Inflammatory macrophage treated with lipopolysaccharide for 4 hours (primary cell): Measurements from ENCODE around the gene MRPL51.

Experiments used
- DNase-seq: peaks from one replicate; pipeline ENCODE4 v3.0.0-alpha.2; 2020

MRPL51 gene

DNA sequence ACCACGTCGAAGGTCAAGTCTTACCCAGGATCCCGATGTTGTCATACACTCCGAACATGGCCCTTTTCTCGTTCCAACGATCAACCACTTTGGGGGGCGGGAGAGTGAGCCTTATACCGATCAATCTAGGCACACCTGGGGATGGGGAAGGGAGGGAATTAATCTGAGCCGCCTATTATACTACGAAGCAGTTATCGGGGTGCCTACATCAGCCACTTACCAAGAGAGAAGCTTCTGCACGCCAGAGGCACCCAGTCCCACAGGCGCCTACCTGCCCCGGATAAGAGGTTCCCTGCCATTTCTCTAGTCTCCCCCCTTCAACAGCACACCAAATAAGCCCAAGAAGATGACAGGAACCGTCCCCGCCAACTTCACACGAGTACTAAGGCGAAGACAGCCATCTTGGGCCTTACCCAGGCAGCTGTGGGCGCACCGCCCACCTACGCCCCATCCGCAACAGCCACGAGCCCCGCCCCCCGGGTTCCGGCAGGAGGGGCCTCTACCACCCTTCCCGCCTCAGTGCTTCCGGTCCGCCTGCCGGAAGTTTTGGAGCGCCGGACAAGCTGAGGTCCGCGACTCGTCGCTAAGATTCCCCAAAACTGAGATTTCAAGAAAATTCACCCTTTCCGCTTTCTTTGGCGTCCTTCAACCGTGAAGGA is at the start of gene MRPL51:
Gene MRPL51, minus strand, starts transcription at position 425 of the 659 bp plus-strand sequence. Its CDS starts 126 bp downstream, at position 299.
- DNase-seq = peak; percentile 97

GRCh38 chr12:6542209-6543009 is 49.3 kb upstream of the MRPL51 start:
- DNase-seq = peak; percentile 7

- no peak for DNase-seq
Measured at GRCh38 chr12:6541371-6542165, 48.5 kb upstream of the MRPL51 start.

- DNase-seq = peak; percentile 81
Measured at GRCh38 chr12:6540181-6540877, 47.3 kb upstream of the MRPL51 start.

DNA sequence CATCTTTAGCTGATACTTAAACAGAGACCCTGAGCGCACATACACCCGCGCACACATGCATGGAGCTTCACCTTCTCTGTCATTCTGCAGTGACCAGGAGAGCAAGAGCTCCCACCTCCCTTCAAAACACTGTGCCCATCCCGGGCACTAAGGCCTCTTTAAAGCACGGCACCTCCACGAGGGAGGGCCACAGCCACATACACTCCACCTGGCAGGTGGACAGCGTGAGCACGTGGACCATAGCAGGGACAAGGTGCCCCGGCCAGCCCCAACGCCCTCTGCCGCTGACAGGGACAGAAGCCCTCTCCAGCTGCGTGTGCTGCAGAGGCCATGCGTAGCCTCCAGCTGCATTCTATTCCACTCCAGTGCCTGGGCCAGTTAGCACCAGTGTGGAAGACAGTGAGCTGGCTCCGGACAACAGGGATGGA is 46.7 kb upstream of the MRPL51 start:
- DNase-seq = no peak

DNA sequence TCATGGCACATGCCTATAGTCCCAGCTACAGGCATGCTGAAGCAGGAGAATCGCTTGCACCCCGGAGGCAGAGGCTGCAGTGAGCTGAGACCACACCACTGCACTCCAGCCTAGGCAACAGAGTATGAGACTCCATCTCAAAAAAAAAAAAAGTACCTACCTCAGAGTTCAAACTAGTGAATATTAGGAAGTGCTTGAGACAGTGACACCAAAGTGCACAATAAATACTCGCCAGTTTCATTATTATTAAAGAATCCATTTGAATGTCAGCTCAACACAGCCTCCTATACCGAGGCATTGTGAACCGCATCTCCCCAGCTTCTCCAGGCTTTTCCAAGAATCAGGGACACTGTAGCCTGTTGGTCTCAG is 46.2 kb upstream of the MRPL51 start:
- no peak for DNase-seq

- no peak for DNase-seq
Measured at GRCh38 chr12:6538420-6539313, 45.6 kb upstream of the MRPL51 start.

DNA sequence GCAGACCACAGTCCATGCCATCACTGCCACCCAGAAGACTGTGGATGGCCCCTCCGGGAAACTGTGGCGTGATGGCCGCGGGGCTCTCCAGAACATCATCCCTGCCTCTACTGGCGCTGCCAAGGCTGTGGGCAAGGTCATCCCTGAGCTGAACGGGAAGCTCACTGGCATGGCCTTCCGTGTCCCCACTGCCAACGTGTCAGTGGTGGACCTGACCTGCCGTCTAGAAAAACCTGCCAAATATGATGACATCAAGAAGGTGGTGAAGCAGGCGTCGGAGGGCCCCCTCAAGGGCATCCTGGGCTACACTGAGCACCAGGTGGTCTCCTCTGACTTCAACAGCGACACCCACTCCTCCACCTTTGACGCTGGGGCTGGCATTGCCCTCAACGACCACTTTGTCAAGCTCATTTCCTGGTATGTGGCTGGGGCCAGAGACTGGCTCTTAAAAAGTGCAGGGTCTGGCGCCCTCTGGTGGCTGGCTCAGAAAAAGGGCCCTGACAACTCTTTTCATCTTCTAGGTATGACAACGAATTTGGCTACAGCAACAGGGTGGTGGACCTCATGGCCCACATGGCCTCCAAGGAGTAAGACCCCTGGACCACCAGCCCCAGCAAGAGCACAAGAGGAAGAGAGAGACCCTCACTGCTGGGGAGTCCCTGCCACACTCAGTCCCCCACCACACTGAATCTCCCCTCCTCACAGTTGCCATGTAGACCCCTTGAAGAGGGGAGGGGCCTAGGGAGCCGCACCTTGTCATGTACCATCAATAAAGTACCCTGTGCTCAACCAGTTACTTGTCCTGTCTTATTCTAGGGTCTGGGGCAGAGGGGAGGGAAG is 44.7 kb upstream of the MRPL51 start:
- peak; percentile 75 for DNase-seq

DNA sequence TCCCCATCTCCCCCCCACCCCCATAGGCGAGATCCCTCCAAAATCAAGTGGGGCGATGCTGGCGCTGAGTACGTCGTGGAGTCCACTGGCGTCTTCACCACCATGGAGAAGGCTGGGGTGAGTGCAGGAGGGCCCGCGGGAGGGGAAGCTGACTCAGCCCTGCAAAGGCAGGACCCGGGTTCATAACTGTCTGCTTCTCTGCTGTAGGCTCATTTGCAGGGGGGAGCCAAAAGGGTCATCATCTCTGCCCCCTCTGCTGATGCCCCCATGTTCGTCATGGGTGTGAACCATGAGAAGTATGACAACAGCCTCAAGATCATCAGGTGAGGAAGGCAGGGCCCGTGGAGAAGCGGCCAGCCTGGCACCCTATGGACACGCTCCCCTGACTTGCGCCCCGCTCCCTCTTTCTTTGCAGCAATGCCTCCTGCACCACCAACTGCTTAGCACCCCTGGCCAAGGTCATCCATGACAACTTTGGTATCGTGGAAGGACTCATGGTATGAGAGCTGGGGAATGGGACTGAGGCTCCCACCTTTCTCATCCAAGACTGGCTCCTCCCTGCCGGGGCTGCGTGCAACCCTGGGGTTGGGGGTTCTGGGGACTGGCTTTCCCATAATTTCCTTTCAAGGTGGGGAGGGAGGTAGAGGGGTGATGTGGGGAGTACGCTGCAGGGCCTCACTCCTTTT is 44.0 kb upstream of the MRPL51 start:
- DNase-seq = no peak

- no peak for DNase-seq
Measured at GRCh38 chr12:6535960-6536847, 43.1 kb upstream of the MRPL51 start.

- no peak for DNase-seq
Measured at GRCh38 chr12:6535697-6535946, 42.6 kb upstream of the MRPL51 start.

DNA sequence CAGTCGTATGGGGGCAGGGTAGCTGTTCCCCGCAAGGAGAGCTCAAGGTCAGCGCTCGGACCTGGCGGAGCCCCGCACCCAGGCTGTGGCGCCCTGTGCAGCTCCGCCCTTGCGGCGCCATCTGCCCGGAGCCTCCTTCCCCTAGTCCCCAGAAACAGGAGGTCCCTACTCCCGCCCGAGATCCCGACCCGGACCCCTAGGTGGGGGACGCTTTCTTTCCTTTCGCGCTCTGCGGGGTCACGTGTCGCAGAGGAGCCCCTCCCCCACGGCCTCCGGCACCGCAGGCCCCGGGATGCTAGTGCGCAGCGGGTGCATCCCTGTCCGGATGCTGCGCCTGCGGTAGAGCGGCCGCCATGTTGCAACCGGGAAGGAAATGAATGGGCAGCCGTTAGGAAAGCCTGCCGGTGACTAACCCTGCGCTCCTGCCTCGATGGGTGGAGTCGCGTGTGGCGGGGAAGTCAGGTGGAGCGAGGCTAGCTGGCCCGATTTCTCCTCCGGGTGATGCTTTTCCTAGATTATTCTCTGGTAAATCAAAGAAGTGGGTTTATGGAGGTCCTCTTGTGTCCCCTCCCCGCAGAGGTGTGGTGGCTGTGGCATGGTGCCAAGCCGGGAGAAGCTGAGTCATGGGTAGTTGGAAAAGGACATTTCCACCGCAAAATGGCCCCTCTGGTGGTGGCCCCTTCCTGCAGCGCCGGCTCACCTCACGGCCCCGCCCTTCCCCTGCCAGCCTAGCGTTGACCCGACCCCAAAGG is 42.1 kb upstream of the MRPL51 start:
- DNase-seq = peak; percentile 93

DNA sequence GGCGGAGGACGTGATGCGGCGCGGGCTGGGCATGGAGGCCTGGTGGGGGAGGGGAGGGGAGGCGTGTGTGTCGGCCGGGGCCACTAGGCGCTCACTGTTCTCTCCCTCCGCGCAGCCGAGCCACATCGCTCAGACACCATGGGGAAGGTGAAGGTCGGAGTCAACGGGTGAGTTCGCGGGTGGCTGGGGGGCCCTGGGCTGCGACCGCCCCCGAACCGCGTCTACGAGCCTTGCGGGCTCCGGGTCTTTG is 41.6 kb upstream of the MRPL51 start:
- no peak for DNase-seq

- DNase-seq = peak; percentile 96
Measured at GRCh38 chr12:6533923-6534694, 41.0 kb upstream of the MRPL51 start, which contains the start of gene GAPDH. GAPDH (plus strand) TSS chr12:6534517; CDS start chr12:6534833, 316 bp downstream.

GRCh38 chr12:6533653-6533922 is 40.5 kb upstream of the MRPL51 start:
- DNase-seq = peak; percentile 9

- DNase-seq = peak; percentile 51
Measured at GRCh38 chr12:6532927-6533652, 40.0 kb upstream of the MRPL51 start.

DNA sequence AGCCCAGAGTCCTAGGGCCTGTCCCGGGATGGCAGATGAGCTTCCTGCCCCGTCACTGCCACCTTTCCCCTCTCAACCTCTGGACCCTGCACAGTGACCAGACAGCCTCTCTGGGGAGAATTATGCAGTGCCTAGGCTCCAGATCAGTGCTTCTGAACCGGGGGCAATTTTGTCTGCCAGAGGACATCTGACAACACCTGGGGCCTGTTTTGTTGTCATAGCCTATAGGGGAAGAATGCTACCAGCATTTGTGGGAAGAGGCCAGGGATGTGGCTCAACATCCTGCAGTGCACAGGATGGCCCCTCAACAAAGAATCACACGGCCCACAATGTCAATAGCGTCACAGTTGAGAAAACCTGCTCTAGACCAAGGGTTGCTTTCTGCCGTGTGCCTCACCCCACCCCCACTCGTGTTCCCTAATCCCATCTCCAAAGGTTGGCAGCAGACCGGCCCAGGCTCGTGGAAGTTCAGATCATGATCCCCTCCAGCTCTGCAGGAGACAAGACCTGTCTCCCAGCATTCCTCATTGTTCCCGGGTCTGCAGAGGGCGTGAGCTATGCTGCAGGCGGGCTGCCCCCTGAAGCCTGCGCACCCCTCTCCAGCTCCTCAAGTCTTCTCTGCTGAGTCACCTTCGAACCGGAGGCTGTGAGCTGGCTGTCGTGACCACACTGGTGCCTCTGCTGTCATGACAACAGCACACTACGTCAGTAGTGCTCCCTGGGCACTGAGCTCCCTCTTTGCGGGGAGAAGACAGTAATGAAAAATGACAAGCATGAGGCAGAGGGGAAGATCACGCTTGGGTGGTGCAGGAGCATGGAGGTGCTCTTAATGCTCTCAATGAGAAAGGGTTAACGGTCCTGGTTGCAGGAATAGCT is 39.2 kb upstream of the MRPL51 start:
- peak; percentile 86 for DNase-seq
